H1 (cell line): ENCODE data around the gene RIPOR2. TPM values are rescaled to one million over a fixed set of nuclear protein-coding genes. Genes with fewer than 3 reads are reported as not detected.

Experiments used
- CTCF ChIA-PET: fragments of 300-600 bp; sonication (Branson Sonifier 250); formaldehyde crosslinking; loops from one replicate; lab custom pipeline; 2021; ENCODE audit not compliant: partially characterized antibody; lab: Charles Lee
- POLR2A ChIA-PET: fragments of 300-600 bp; sonication (Branson Sonifier 250); formaldehyde crosslinking; loops from one replicate; lab custom pipeline; 2021; ENCODE audit warnings: inconsistent platforms; ENCODE audit not compliant: partially characterized antibody; lab: Charles Lee
- DNase-seq, 2 experiments: peaks; one replicate each; pipeline versions ENCODE4 v3.0.0 to v3.0.0-alpha.2; 2010 to 2022; ENCODE audit warnings: low spot score in 2 of 2, low read depth in 1 of 2, mixed read lengths in 1 of 2
- FAIRE-seq: peaks from 2 replicates; lab custom pipeline; 2011; peaks lifted over from hg19 to GRCh38; lab: Jason Lieb, UNC
- H2AFZ ChIP-seq: 2 replicates; pipeline ENCODE4 v1.8.1; 2012; ENCODE audit warnings: low read length, inconsistent platforms
- H2AK5ac ChIP-seq: 2 replicates; pipeline ENCODE4 v1.6.1; 2013; ENCODE audit warnings: low read depth, low read length
- H2BK120ac ChIP-seq: replicated peaks from 2 replicates; pipeline ENCODE3; 2013; ENCODE audit warnings: low read depth, low read length, inconsistent platforms
- H2BK12ac ChIP-seq: 2 replicates; pipeline ENCODE4 v1.6.1; 2013; ENCODE audit warnings: low read depth, low read length
- H2BK15ac ChIP-seq: 2 replicates; pipeline ENCODE4 v1.6.1; 2013; ENCODE audit warnings: low read length
- H2BK20ac ChIP-seq: 2 replicates; pipeline ENCODE4 v1.6.1; 2013; ENCODE audit warnings: low read length
- H2BK5ac ChIP-seq: 2 replicates; pipeline ENCODE4 v1.6.1; 2013; ENCODE audit warnings: low read depth, low read length
- H3K14ac ChIP-seq: 2 replicates; pipeline ENCODE4 v1.6.1; 2013; ENCODE audit warnings: inconsistent platforms; ENCODE audit not compliant: insufficient read length
- H3K18ac ChIP-seq: 2 replicates; pipeline ENCODE4 v1.6.1; 2013; ENCODE audit warnings: low read length; ENCODE audit errors: extremely low read depth
- H3K23ac ChIP-seq: 2 replicates; pipeline ENCODE4 v1.6.1; 2013; ENCODE audit warnings: inconsistent platforms; ENCODE audit not compliant: insufficient read length
- H3K23me2 ChIP-seq: 2 replicates; pipeline ENCODE4 v1.6.1; 2013; ENCODE audit warnings: low read depth, low read length
- H3K27ac ChIP-seq: 2 replicates; pipeline ENCODE4 v1.6.1; 2011; ENCODE audit warnings: low read depth, low read length, inconsistent platforms
- H3K27me3 ChIP-seq, 4 experiments: replicated peaks in 1 of 4; 1 replicate in 1 of 4; 2 replicates in 3 of 4; pipeline versions ENCODE4 v1.6.1 to v1.8.1; 2011 to 2013; ENCODE audit warnings: low read length in 3 of 4, mild to moderate bottlenecking in 3 of 4, inconsistent platforms in 2 of 4, mixed read lengths in 2 of 4, moderate library complexity in 1 of 4; ENCODE audit not compliant: control insufficient read depth in 3 of 4, insufficient read depth in 3 of 4; ENCODE audit errors: extremely low read depth in 1 of 4
- H3K36me3 ChIP-seq, 4 experiments: 2 replicates each; pipeline versions ENCODE4 v1.6.1 to v1.8.1; 2011 to 2013; ENCODE audit warnings: mild to moderate bottlenecking in 4 of 4, low read length in 3 of 4, moderate library complexity in 2 of 4, control low read depth in 1 of 4, inconsistent platforms in 1 of 4; ENCODE audit not compliant: insufficient read depth in 4 of 4, control insufficient read depth in 2 of 4
- H3K4ac ChIP-seq: replicated peaks from 2 replicates; pipeline ENCODE3; 2013; ENCODE audit warnings: low read length, low read depth, mixed read lengths, inconsistent platforms; ENCODE audit not compliant: insufficient read length
- H3K4me1 ChIP-seq, 4 experiments: replicated peaks in 1 of 4; 1 replicate in 1 of 4; 2 replicates in 3 of 4; pipeline versions ENCODE4 v1.6.1 to v1.8.1; 2011 to 2013; ENCODE audit warnings: low read length in 3 of 4, inconsistent platforms in 2 of 4, mixed read lengths in 1 of 4; ENCODE audit not compliant: insufficient read depth in 4 of 4, control insufficient read depth in 3 of 4
- H3K4me2 ChIP-seq, 2 experiments: 2 replicates each; pipeline versions ENCODE4 v1.6.1 to v1.8.1; 2011 to 2013; ENCODE audit warnings: low read depth in 2 of 2, low read length in 2 of 2, control low read depth in 1 of 2, inconsistent platforms in 1 of 2, mild to moderate bottlenecking in 1 of 2; ENCODE audit not compliant: insufficient read depth in 1 of 2
- H3K4me3 ChIP-seq, 4 experiments: fragments of 200-600, 300-600 bp in 1 of 4; sonication (generic), shearing (Covaris generic), sonication (Bioruptor Twin) in 1 of 4; 2 replicates each; pipeline versions ENCODE4 v1.5.1 to v1.8.1; 2011 to 2016; ENCODE audit warnings: low read length in 4 of 4, low read depth in 3 of 4, control low read depth in 2 of 4, inconsistent platforms in 2 of 4, mild to moderate bottlenecking in 2 of 4, mixed read lengths in 1 of 4, moderate library complexity in 1 of 4; ENCODE audit not compliant: insufficient read depth in 2 of 4; ENCODE audit errors: extremely low read depth in 1 of 4
- H3K56ac ChIP-seq: replicated peaks from 2 replicates; pipeline ENCODE3; 2013; ENCODE audit warnings: low read depth, mild to moderate bottlenecking, mixed read lengths, low read length, inconsistent platforms; ENCODE audit not compliant: insufficient read length
- H3K79me1 ChIP-seq: 2 replicates; pipeline ENCODE4 v1.6.1; 2013; ENCODE audit warnings: low read depth, low read length, control low read depth
- H3K79me2 ChIP-seq, 2 experiments: 2 replicates each; pipeline versions ENCODE4 v1.6.1 to v1.8.1; 2012 to 2013; ENCODE audit warnings: low read length in 2 of 2, mild to moderate bottlenecking in 2 of 2, inconsistent platforms in 1 of 2; ENCODE audit not compliant: insufficient read depth in 2 of 2, control insufficient read depth in 1 of 2
- H3K9ac ChIP-seq, 4 experiments: replicated peaks in 1 of 4; 1 replicate in 1 of 4; 2 replicates in 3 of 4; pipeline versions ENCODE4 v1.6.1 to v1.8.1; 2011 to 2013; ENCODE audit warnings: low read depth in 3 of 4, low read length in 3 of 4, control low read depth in 2 of 4, mild to moderate bottlenecking in 2 of 4, moderate library complexity in 2 of 4, inconsistent platforms in 1 of 4; ENCODE audit errors: extremely low read depth in 1 of 4
- H3K9me3 ChIP-seq, 2 experiments: 2 replicates each; pipeline versions ENCODE4 v1.6.1 to v1.8.1; 2012 to 2013; ENCODE audit warnings: mild to moderate bottlenecking in 2 of 2, moderate library complexity in 2 of 2, control low read depth in 1 of 2, inconsistent platforms in 1 of 2, low read depth in 1 of 2, low read length in 1 of 2, mixed read lengths in 1 of 2; ENCODE audit not compliant: insufficient read depth in 2 of 2
- H4K20me1 ChIP-seq, 2 experiments: replicated peaks in 1 of 2; 2 replicates each; pipeline versions ENCODE3 to v1.8.1; 2011 to 2013; ENCODE audit warnings: inconsistent platforms in 2 of 2, low read length in 2 of 2, mild to moderate bottlenecking in 1 of 2; ENCODE audit not compliant: insufficient read depth in 2 of 2, control insufficient read depth in 1 of 2
- H4K5ac ChIP-seq: 2 replicates; pipeline ENCODE4 v1.6.1; 2013; ENCODE audit warnings: low read length, low read depth, mixed read lengths, inconsistent platforms; ENCODE audit not compliant: insufficient read length
- H4K8ac ChIP-seq: 2 replicates; pipeline ENCODE4 v1.8.0; 2013; ENCODE audit warnings: mild to moderate bottlenecking, moderate library complexity, low read length, inconsistent platforms; ENCODE audit not compliant: insufficient read depth; ENCODE audit errors: extremely low read depth
- H4K91ac ChIP-seq: replicated peaks from 2 replicates; pipeline ENCODE3; 2013; ENCODE audit warnings: low read length, mixed read lengths, inconsistent platforms; ENCODE audit not compliant: insufficient read length
- CTBP2 ChIP-seq: IDR thresholded peaks from 2 replicates; pipeline ENCODE4 v1.7.0; 2011; ENCODE audit warnings: borderline replicate concordance, mild to moderate bottlenecking, moderate library complexity, mixed read lengths, low read length; ENCODE audit not compliant: insufficient read depth, insufficient read length
- EGR1 ChIP-seq: IDR thresholded peaks from 2 replicates; pipeline ENCODE4 v1.6.1; 2011; ENCODE audit warnings: low read depth, low read length, borderline replicate concordance
- HDAC2 ChIP-seq, 2 experiments: fragments of 300-600 bp in 1 of 2; sonication (generic) in 1 of 2; IDR thresholded peaks; 2 replicates each; pipeline ENCODE4 v1.6.1; 2011 to 2012; ENCODE audit warnings: low read depth in 2 of 2, low read length in 2 of 2, mild to moderate bottlenecking in 2 of 2, moderate library complexity in 2 of 2, borderline replicate concordance in 1 of 2, inconsistent platforms in 1 of 2
- NANOG ChIP-seq: IDR thresholded peaks from 2 replicates; pipeline ENCODE4 v1.6.1; 2011; ENCODE audit warnings: low read length, low read depth, mild to moderate bottlenecking, inconsistent platforms; ENCODE audit not compliant: insufficient read depth, poor library complexity, severe bottlenecking
- POU5F1 ChIP-seq: IDR thresholded peaks from 2 replicates; pipeline ENCODE4 v1.6.1; 2011; ENCODE audit warnings: low read depth, mild to moderate bottlenecking, low read length, moderate library complexity
- SIRT6 ChIP-seq: IDR thresholded peaks from one replicate; pipeline ENCODE4 v1.7.1; 2012; ENCODE audit warnings: low read length, inconsistent platforms
- SP1 ChIP-seq: IDR thresholded peaks from 2 replicates; pipeline ENCODE4 v1.6.1; 2011; ENCODE audit warnings: low read depth, low read length
- SP4 ChIP-seq: IDR thresholded peaks from 2 replicates; pipeline ENCODE4 v1.6.1; 2012; ENCODE audit warnings: low read length, inconsistent platforms
- TAF7 ChIP-seq: optimal IDR thresholded peaks from 2 replicates; pipeline ENCODE3; 2011; ENCODE audit warnings: low read depth, mild to moderate bottlenecking, inconsistent platforms, low read length, moderate library complexity, borderline replicate concordance
- whole genome bisulfite sequencing, 2 experiments: shearing (Covaris generic) in 1 of 2; methylation state at CpG; one replicate each; pipeline versions ENCODE4 v1.1.6 to v1.1.7; 2013 to 2015; ENCODE audit warnings: low lambda C conversion rate in 2 of 2, mixed read lengths in 2 of 2, inconsistent platforms in 1 of 2, low coverage in 1 of 2, missing lambda C conversion rate in 1 of 2; ENCODE audit not compliant: insufficient replicate concordance in 2 of 2, insufficient coverage in 1 of 2, insufficient read length in 1 of 2; ENCODE audit errors: extremely low coverage in 1 of 2, missing lambda C conversion rate in 1 of 2; 5-methylcytosine and 5-hydroxymethylcytosine counted together
- polyA plus RNA-seq, 7 experiments: library from polyadenylated mRNA; depleted of rRNA in 3 of 7; stranded (reverse) in 5 of 7; unstranded in 2 of 7; fragments of >200 nt in 5 of 7; fragments of 200-250 nt in 2 of 7; gene quantifications; 1 replicate in 5 of 7; 2 replicates in 1 of 7; 4 replicates in 1 of 7; pipeline versions ENCODE4 v1.2.1 to v1.2.3, GENCODE V29; 2011 to 2013; ENCODE audit warnings: missing spikeins in 2 of 7, mixed read lengths in 2 of 7
- total RNA-seq: library from RNA; stranded (reverse); fragmentation: NEBNext Ultra II Directional; extraction: Animal tissue kit (Norgen Biotek cat#: 25700); gene quantifications from 2 replicates; pipeline ENCODE4 v1.2.1, GENCODE V29; 2021
- TF ChIP-seq, protein P1 (sequence below): IDR thresholded peaks from 2 replicates; pipeline ENCODE4 v1.6.1; 2012; ENCODE audit warnings: inconsistent platforms
- TF ChIP-seq, protein P2 (sequence below): IDR thresholded peaks from 2 replicates; pipeline ENCODE4 v1.6.1; 2012; ENCODE audit warnings: inconsistent platforms

RIPOR2 gene
- total and polyA plus RNA-seq, 2 of the 8 experiments (the other 6 are each of a cell fraction or from before 2014, with no cell fraction given), result 16.7 to 45.6 TPM

DNA sequence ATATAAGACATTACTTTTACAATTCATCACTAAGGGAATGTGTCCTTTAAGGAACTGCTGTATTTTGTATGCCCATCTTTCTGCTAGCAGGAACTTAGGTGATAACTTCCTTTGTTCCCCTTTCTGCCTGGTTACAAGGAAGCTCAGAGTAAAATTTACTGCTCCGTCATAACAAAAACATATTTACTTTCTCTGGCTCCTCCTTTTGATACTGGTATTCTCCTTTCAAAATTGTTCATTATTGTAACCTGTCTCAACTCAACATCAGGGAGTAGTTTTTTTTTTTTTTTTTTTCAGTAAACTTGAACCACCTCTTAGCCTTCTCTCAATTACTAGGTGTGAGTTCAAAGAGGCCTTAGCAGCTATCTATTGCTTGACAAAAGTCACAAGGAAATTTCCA is 37.1 kb downstream of the RIPOR2 start:
- no peak overlapping the region for H4K91ac ChIP-seq
- H2AFZ ChIP-seq, result no peak overlapping the region
- no peak overlapping the region for H4K5ac ChIP-seq
- no peak overlapping the region for H3K14ac ChIP-seq
- ChIA-PET POLR2A (interaction anchor here (0.7 to 4.5 kb wide), 4 partner anchors 8 to 68 kb away, joined by 3 to 15 read pairs (median 4); no protein-coding TSS in a partner anchor), CTCF (interaction anchor here (1.0 to 3.9 kb wide), 10 partner anchors 10 to 162 kb away, joined by 3 to 37 read pairs (median 12); no protein-coding TSS in a partner anchor)
- no peak overlapping the region for H3K4me3 ChIP-seq
- no peak overlapping the region for H3K4ac ChIP-seq
- no peak overlapping the region for H4K8ac ChIP-seq
- no peaks in the 10 kb centered on the region for H3K36me3 ChIP-seq
- H3K23ac ChIP-seq, result no peak overlapping the region
- H3K56ac ChIP-seq, result no peak overlapping the region
- peaks cover 4 to 6% (median 5%) of the 10 kb centered on the region in 4 experiments; a peak in 4 of 7 replicates for H3K4me1 ChIP-seq
- no peak overlapping the region for H2BK120ac ChIP-seq
- H2BK12ac ChIP-seq, result no peak overlapping the region
- TF ChIP-seq NANOG (no peak), SP1 (no peak), SIRT6 (no peak), EGR1 (no peak), HDAC2 (IDR thresholded peaks at IDR 0.05; ENCODE audit: borderline replicate concordance in 1 of 2, low read depth in 2 of 2, low read length in 2 of 2) (no peak), TAF7 (no peak), POU5F1 (no peak), SP4 (no peak), CTBP2 (no peak)
- TF ChIP-seq, protein P1, sequence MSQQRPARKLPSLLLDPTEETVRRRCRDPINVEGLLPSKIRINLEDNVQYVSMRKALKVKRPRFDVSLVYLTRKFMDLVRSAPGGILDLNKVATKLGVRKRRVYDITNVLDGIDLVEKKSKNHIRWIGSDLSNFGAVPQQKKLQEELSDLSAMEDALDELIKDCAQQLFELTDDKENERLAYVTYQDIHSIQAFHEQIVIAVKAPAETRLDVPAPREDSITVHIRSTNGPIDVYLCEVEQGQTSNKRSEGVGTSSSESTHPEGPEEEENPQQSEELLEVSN, result no peak
- TF ChIP-seq, protein P2, sequence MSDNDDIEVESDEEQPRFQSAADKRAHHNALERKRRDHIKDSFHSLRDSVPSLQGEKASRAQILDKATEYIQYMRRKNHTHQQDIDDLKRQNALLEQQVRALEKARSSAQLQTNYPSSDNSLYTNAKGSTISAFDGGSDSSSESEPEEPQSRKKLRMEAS, result no peak
- H3K9me3 ChIP-seq, result no peaks in the 10 kb centered on the region
- H2BK20ac ChIP-seq, result no peak overlapping the region
- DNase-seq, result no peak
- no peak overlapping the region for H3K4me2 ChIP-seq
- no peaks in the 10 kb centered on the region for H3K23me2 ChIP-seq
- no peak overlapping the region for H3K18ac ChIP-seq
- no peak overlapping the region for H3K27ac ChIP-seq
- WGBS, 2 experiments, result 86% methylated on average over 1 of the region's 1 CpG; no CpG with 5 or more reads in 1 of the 2 experiments
- H3K79me2 ChIP-seq, result no peaks in the 10 kb centered on the region
- no peak for FAIRE-seq
- H3K27me3 ChIP-seq, result no peaks in the 10 kb centered on the region
- H4K20me1 ChIP-seq, result no peaks in the 10 kb centered on the region
- H2BK15ac ChIP-seq, result no peak overlapping the region
- H2AK5ac ChIP-seq, result no peak overlapping the region
- no peaks in the 10 kb centered on the region for H3K79me1 ChIP-seq
- no peak overlapping the region for H3K9ac ChIP-seq
- no peak overlapping the region for H2BK5ac ChIP-seq
